Putamen (tissue), 1 donor: ENCODE results near the gene MYO1F.
A peak's percentile ranks its signal among the peaks of the same experiment; 100 is the strongest.
"Not testable (repeated sequence)": the region's sequence is repeated elsewhere in the genome, so short reads cannot be mapped to it uniquely, and the experiment has no call there.

Experiments used
- DNase-seq: peaks from one replicate; pipeline ENCODE4 v3.0.0-alpha.2; 2016; ENCODE audit warnings: low spot score

Gene MYO1F

GRCh38 chr19:8517551-8518442 is 59.4 kb downstream of the MYO1F start:
- no peak for DNase-seq

- peak; percentile 49 for DNase-seq
Observed at GRCh38 chr19:8515317-8515716, 61.9 kb downstream of the MYO1F start.

GRCh38 chr19:8514505-8515009 is 62.7 kb downstream of the MYO1F start:
- not testable (repeated sequence) for DNase-seq

GRCh38 chr19:8513687-8514504 is 63.3 kb downstream of the MYO1F start, which contains the start of gene ZNF414:
TSS of gene ZNF414 (minus strand) at chr19:8514167. CDS start at chr19:8514046, 121 bp downstream.
- peak; percentile 92 for DNase-seq

GRCh38 chr19:8513036-8513686 is 64.1 kb downstream of the MYO1F start:
- DNase-seq: no peak

GRCh38 chr19:8512115-8512967 is 64.9 kb downstream of the MYO1F start:
- no peak for DNase-seq

GRCh38 chr19:8511573-8512101 is 65.6 kb downstream of the MYO1F start:
- DNase-seq: no peak

GRCh38 chr19:8510589-8511115 is 66.6 kb downstream of the MYO1F start:
- no peak for DNase-seq

GRCh38 chr19:8506402-8506957 is 70.8 kb downstream of the MYO1F start:
- DNase-seq: no peak

- peak; percentile 74 for DNase-seq
Observed at GRCh38 chr19:8505680-8506401, 71.4 kb downstream of the MYO1F start.

- no peak for DNase-seq
Observed at GRCh38 chr19:8504919-8505318, 72.3 kb downstream of the MYO1F start.

GRCh38 chr19:8504171-8504570 is 73.1 kb downstream of the MYO1F start:
- DNase-seq: no peak

GRCh38 chr19:8503510-8503909 is 73.7 kb downstream of the MYO1F start:
- no peak for DNase-seq

GRCh38 chr19:8501981-8502380 is 75.3 kb downstream of the MYO1F start:
- no peak for DNase-seq

GRCh38 chr19:8501516-8501915 is 75.7 kb downstream of the MYO1F start:
- no peak for DNase-seq

GRCh38 chr19:8500158-8500557 is 77.1 kb downstream of the MYO1F start:
- no peak for DNase-seq

GRCh38 chr19:8499048-8499833 is 78.0 kb downstream of the MYO1F start:
- DNase-seq: no peak

- DNase-seq: no peak
Observed at GRCh38 chr19:8498295-8498694, 78.9 kb downstream of the MYO1F start.

- no peak for DNase-seq
Observed at GRCh38 chr19:8494158-8494557, 83.1 kb downstream of the MYO1F start.
